Tibial nerve (tissue), 4 donors: ENCODE results near the gene CDH20.

Experiments used
- EP300 ChIP-seq, 2 donors: sonication (generic); formaldehyde crosslinking; IDR thresholded peaks; one replicate each; pipeline ENCODE4 v1.6.1; 2017; ENCODE audit warnings: antibody characterized with exemption in 2 of 2, mild to moderate bottlenecking in 1 of 2
- POLR2A ChIP-seq, 2 donors: fragments of 450-650 bp; IDR thresholded peaks; one replicate each; pipeline ENCODE4 v1.6.1; 2017; ENCODE audit warnings: antibody characterized with exemption in 2 of 2, mild to moderate bottlenecking in 2 of 2, moderate library complexity in 2 of 2
- TF ChIP-seq, protein P1 (sequence below), 5 experiments: fragments of 200-600 bp in 3 of 5; fragments of 450-650 bp in 2 of 5; sonication (generic) in 3 of 5; IDR thresholded peaks; one replicate each; pipeline ENCODE4 v1.5.1; 2016 to 2019; ENCODE audit warnings: antibody characterized with exemption in 5 of 5, mild to moderate bottlenecking in 3 of 5, moderate library complexity in 2 of 5

DNA sequence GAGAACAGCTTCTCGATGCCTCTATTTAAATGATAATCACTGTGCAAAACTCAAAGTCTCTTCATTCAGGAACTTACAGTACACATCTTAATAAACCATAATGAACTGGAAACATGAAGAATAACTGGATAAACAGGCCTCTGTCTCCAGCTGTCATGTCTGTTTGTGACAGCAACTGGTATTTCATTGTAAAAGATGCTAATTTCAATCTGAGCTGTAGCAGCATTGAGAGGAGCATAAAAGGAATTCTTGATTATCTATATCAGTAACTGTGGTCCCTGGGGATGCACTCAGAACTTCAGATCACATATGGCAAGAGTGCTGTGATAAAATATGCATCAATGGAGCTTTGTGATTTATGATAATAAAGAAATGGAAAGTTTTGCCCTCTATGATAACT, 18.8 kb downstream of the CDH20 start:
- no peak for TF ChIP-seq EP300 (IDR thresholded peaks at IDR 0.05)
- TF ChIP-seq, protein P1, sequence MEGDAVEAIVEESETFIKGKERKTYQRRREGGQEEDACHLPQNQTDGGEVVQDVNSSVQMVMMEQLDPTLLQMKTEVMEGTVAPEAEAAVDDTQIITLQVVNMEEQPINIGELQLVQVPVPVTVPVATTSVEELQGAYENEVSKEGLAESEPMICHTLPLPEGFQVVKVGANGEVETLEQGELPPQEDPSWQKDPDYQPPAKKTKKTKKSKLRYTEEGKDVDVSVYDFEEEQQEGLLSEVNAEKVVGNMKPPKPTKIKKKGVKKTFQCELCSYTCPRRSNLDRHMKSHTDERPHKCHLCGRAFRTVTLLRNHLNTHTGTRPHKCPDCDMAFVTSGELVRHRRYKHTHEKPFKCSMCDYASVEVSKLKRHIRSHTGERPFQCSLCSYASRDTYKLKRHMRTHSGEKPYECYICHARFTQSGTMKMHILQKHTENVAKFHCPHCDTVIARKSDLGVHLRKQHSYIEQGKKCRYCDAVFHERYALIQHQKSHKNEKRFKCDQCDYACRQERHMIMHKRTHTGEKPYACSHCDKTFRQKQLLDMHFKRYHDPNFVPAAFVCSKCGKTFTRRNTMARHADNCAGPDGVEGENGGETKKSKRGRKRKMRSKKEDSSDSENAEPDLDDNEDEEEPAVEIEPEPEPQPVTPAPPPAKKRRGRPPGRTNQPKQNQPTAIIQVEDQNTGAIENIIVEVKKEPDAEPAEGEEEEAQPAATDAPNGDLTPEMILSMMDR (IDR thresholded peaks at IDR 0.05) = no peak
- TF ChIP-seq POLR2A (IDR thresholded peaks at IDR 0.05) = no peak
